Calu3 (cell line): ENCODE data around the gene SLC5A8. TPM values are rescaled to one million over a fixed set of nuclear protein-coding genes. Genes with fewer than 3 reads are reported as not detected.
"Not testable (repeated sequence)": the region's sequence is repeated elsewhere in the genome, so short reads cannot be mapped to it uniquely, and the experiment has no call there.

Experiments used
- BruUV-seq: library from RNA; stranded (reverse); fragments of 400-500 nt; replicated peaks from 2 replicates; lab custom pipeline; 2021; lab: Mats Ljungman, UMichigan
- CTCF ChIA-PET: fragments of 300-600 bp; sonication (Branson Sonifier 250); formaldehyde crosslinking; loops from one replicate; lab custom pipeline; 2022; ENCODE audit warnings: antibody characterized with exemption; lab: Charles Lee
- DNase-seq: peaks from one replicate; pipeline ENCODE4 v3.0.0; 2022
- H3K27ac Mint-ChIP-seq: one replicate; pipeline ENCODE4 v1.8.0; 2022; ENCODE audit warnings: mixed read lengths; ENCODE audit not compliant: unreplicated experiment
- H3K27me3 Mint-ChIP-seq: one replicate; pipeline ENCODE4 v1.8.0; 2022; ENCODE audit warnings: mixed read lengths; ENCODE audit not compliant: unreplicated experiment
- H3K36me3 Mint-ChIP-seq: one replicate; pipeline ENCODE4 v1.8.0; 2022; ENCODE audit warnings: mild to moderate bottlenecking, moderate library complexity, mixed read lengths; ENCODE audit not compliant: insufficient read depth, unreplicated experiment
- H3K4me1 Mint-ChIP-seq: one replicate; pipeline ENCODE4 v1.8.0; 2022; ENCODE audit warnings: mild to moderate bottlenecking, low read depth, mixed read lengths; ENCODE audit not compliant: unreplicated experiment
- H3K4me3 Mint-ChIP-seq: one replicate; pipeline ENCODE4 v1.8.0; 2022; ENCODE audit warnings: mild to moderate bottlenecking, low read depth, moderate library complexity, mixed read lengths; ENCODE audit not compliant: unreplicated experiment
- H3K9me3 Mint-ChIP-seq: one replicate; pipeline ENCODE4 v1.8.0; 2022; ENCODE audit warnings: low read depth, mixed read lengths; ENCODE audit not compliant: unreplicated experiment
- CTCF ChIP-seq: fragments of 200-600 bp; IDR thresholded peaks from one replicate; pipeline ENCODE4 v1.8.0; 2022; ENCODE audit warnings: antibody characterized with exemption; ENCODE audit not compliant: unreplicated experiment
- intact Hi-C: fragments of 100-400 bp; cut with micrococcal nuclease; formaldehyde crosslinking; loops from one replicate; pipeline ENCODE4 v1.10.0; 2022; ENCODE audit not compliant: unreplicated experiment
- total RNA-seq: library from RNA; stranded (reverse); gene quantifications from 2 replicates; pipeline ENCODE4 v1.2.3, GENCODE V29; 2022

The SLC5A8 gene
- total RNA-seq, 1 experiment from 2014 or later: 0.12 TPM

- Mint-ChIP-seq H3K4me3 (no peak overlapping the region), H3K27me3 (no peaks in the 10 kb centered on the region), H3K9me3 (no peaks in the 10 kb centered on the region), H3K36me3 (no peaks in the 10 kb centered on the region), H3K27ac (no peak overlapping the region), H3K4me1 (no peaks in the 10 kb centered on the region)
- TF ChIP-seq CTCF: no peak
- no peak for DNase-seq
- BruUV-seq: no TSS peak
- intact Hi-C loops: no loop called here
- CTCF ChIA-PET: interaction anchor here (0.6 kb wide), 1 partner anchor 185 kb away, joined by 5 read pairs; no protein-coding TSS in a partner anchor
Measured at GRCh38 chr12:101166866-101167265, 43.2 kb downstream of the SLC5A8 start.

GRCh38 chr12:101165319-101165718, 44.7 kb downstream of the SLC5A8 start:
- no peaks in the 10 kb centered on the region for H3K27me3 Mint-ChIP-seq
- H3K4me3 Mint-ChIP-seq: no peak overlapping the region
- no peaks in the 10 kb centered on the region for H3K36me3 Mint-ChIP-seq
- TF ChIP-seq CTCF: no peak
- CTCF ChIA-PET: no interaction called here
- no peaks in the 10 kb centered on the region for H3K4me1 Mint-ChIP-seq
- H3K27ac Mint-ChIP-seq: no peak overlapping the region
- intact Hi-C loops: no loop called here
- no TSS peak for BruUV-seq
- no peaks in the 10 kb centered on the region for H3K9me3 Mint-ChIP-seq
- DNase-seq: no peak

- H3K27ac Mint-ChIP-seq, H3K9me3 Mint-ChIP-seq, BruUV-seq, intact Hi-C loops, CTCF ChIA-PET, H3K4me1 Mint-ChIP-seq, H3K36me3 Mint-ChIP-seq, H3K4me3 Mint-ChIP-seq, H3K27me3 Mint-ChIP-seq, DNase-seq: not testable (repeated sequence)
Measured at GRCh38 chr12:101145777-101146431, 64.1 kb downstream of the SLC5A8 start.

- Mint-ChIP-seq H3K4me3 (no peak overlapping the region), H3K27ac (no peak overlapping the region), H3K27me3 (no peaks in the 10 kb centered on the region), H3K9me3 (no peaks in the 10 kb centered on the region), H3K36me3 (no peaks in the 10 kb centered on the region), H3K4me1 (no peaks in the 10 kb centered on the region)
- no peak for TF ChIP-seq CTCF
- intact Hi-C loops: no loop called here
- CTCF ChIA-PET: no interaction called here
- BruUV-seq: no TSS peak
- no peak for DNase-seq
Measured at GRCh38 chr12:101127521-101128219, 82.4 kb downstream of the SLC5A8 start.

GRCh38 chr12:101117842-101118241, 92.2 kb downstream of the SLC5A8 start:
- no peaks in the 10 kb centered on the region for H3K36me3 Mint-ChIP-seq

More at GRCh38 chr12:101117842-101118241, 92.2 kb downstream of the SLC5A8 start:
- Mint-ChIP-seq H3K27me3 (no peaks in the 10 kb centered on the region), H3K4me3 (no peak overlapping the region), H3K9me3 (no peaks in the 10 kb centered on the region), H3K27ac (no peak overlapping the region), H3K4me1 (no peaks in the 10 kb centered on the region)
- CTCF ChIA-PET: no interaction called here
- no peak for TF ChIP-seq CTCF
- no peak for DNase-seq
- intact Hi-C loops: loop anchor here (10.0 kb wide), 1 partner anchor 193 kb away; no protein-coding TSS in a partner anchor
- no TSS peak for BruUV-seq
